Activated B cell treated with CpG ODN at 0.5 μM for 24 hours (primary cell): ENCODE data around the gene RB1. TPM values are rescaled to one million over a fixed set of nuclear protein-coding genes. Genes with fewer than 3 reads are reported as not detected.

Source experiments
- ATAC-seq: fragments of 200-7000 bp; cut with Tn5 transposase; one replicate; pipeline ENCODE4 v1.10.0; 2021; ENCODE audit warnings: low read depth, mild to moderate bottlenecking, moderate library complexity
- CTCF ChIA-PET: fragments of 350-600 bp; sonication (Branson Sonifier 250); formaldehyde crosslinking; loops from one replicate; lab custom pipeline; 2021; ENCODE audit warnings: antibody characterized with exemption; lab: Charles Lee
- POLR2A ChIA-PET: fragments of 350-600 bp; sonication (Branson Sonifier 250); formaldehyde crosslinking; loops from one replicate; lab custom pipeline; 2021; ENCODE audit warnings: antibody characterized with exemption; lab: Charles Lee
- DNase-seq: peaks from one replicate; pipeline ENCODE4 v3.0.0; 2022
- H3K27ac Mint-ChIP-seq: one replicate; pipeline ENCODE4 v1.8.0; 2020; ENCODE audit warnings: mixed read lengths
- H3K27me3 Mint-ChIP-seq: one replicate; pipeline ENCODE4 v1.8.0; 2021; ENCODE audit warnings: mixed read lengths
- H3K36me3 Mint-ChIP-seq: one replicate; pipeline ENCODE4 v1.8.0; 2021; ENCODE audit warnings: low read depth, mixed read lengths
- H3K4me1 Mint-ChIP-seq: one replicate; pipeline ENCODE4 v1.8.0; 2021; ENCODE audit warnings: mixed read lengths
- H3K4me3 Mint-ChIP-seq: one replicate; pipeline ENCODE4 v1.8.0; 2020; ENCODE audit warnings: mild to moderate bottlenecking, mixed read lengths
- H3K9me3 Mint-ChIP-seq: one replicate; pipeline ENCODE4 v1.8.0; 2020; ENCODE audit warnings: mixed read lengths
- CTCF ChIP-seq: fragments of 200-600 bp; IDR thresholded peaks from one replicate; pipeline ENCODE4 v1.8.0; 2022; ENCODE audit warnings: antibody characterized with exemption, mild to moderate bottlenecking
- intact Hi-C: fragments of 100-400 bp; cut with micrococcal nuclease; formaldehyde crosslinking; loops from one replicate; pipeline ENCODE4 v1.15.1; 2024
- total RNA-seq: library from RNA; stranded (reverse); gene quantifications from 2 replicates; pipeline ENCODE4 v1.2.3, GENCODE V29; 2022

The RB1 gene
- total RNA-seq, 1 donor from 2014 or later = 70.5 TPM

GRCh38 chr13:48278806-48279205 lies 24.7 kb upstream of the RB1 start:
- CTCF ChIA-PET = interaction anchor here (1.4 kb wide), 1 partner anchor 201 kb away, joined by 3 read pairs; no protein-coding TSS in a partner anchor
- Mint-ChIP-seq H3K4me1 (peaks cover 9% of the 10 kb centered on the region), H3K4me3 (no peak overlapping the region), H3K27ac (no peak overlapping the region), H3K36me3 (no peaks in the 10 kb centered on the region), H3K27me3 (no peaks in the 10 kb centered on the region), H3K9me3 (no peaks in the 10 kb centered on the region)
- DNase-seq = no peak
- TF ChIP-seq CTCF = no peak
- ATAC-seq = no peak
- POLR2A ChIA-PET = interaction anchor here (1.0 kb wide), 1 partner anchor 26 kb away, joined by 4 read pairs; no protein-coding TSS in a partner anchor
- intact Hi-C loops = no loop called here

DNA sequence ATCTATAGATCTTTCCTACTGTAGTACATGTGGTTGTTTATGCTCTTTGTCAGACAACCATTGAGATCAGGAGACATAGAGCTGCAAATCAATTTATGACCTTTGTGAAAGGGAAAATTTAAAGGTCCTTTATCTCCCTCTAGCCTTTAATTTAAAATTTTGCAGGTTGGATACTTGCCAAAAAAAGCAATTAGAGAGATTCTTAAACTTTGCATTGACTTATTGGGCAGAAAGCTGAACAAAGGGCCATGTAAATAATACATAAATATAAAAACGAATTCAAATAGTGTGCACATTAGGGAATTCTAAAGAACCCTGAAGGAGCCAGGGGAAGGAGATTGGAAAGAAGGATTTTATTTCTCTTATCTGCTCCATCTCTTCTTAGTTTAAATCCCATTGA lies 22.0 kb upstream of the RB1 start:
- DNase-seq (no peak), ATAC-seq (no peak)
- TF ChIP-seq CTCF = no peak
- Mint-ChIP-seq H3K27ac (no peak overlapping the region), H3K4me3 (no peak overlapping the region), H3K27me3 (no peaks in the 10 kb centered on the region), H3K9me3 (no peaks in the 10 kb centered on the region), H3K4me1 (peaks cover 21% of the 10 kb centered on the region), H3K36me3 (no peaks in the 10 kb centered on the region)
- ChIA-PET POLR2A (no interaction called here), CTCF (no interaction called here)
- intact Hi-C loops = no loop called here

GRCh38 chr13:48291730-48292129 lies 11.8 kb upstream of the RB1 start:
- no peak overlapping the region for H3K27ac Mint-ChIP-seq
- H3K27me3 Mint-ChIP-seq = no peaks in the 10 kb centered on the region
- H3K9me3 Mint-ChIP-seq = no peaks in the 10 kb centered on the region
- DNase-seq = no peak
- POLR2A ChIA-PET = interaction anchor here (3.2 kb wide), 1 partner anchor 12 kb away, joined by 17 read pairs; the partner anchor contains the start of gene RB1
- no peak for ATAC-seq
- H3K36me3 Mint-ChIP-seq = no peaks in the 10 kb centered on the region
- no peak overlapping the region for H3K4me3 Mint-ChIP-seq
- intact Hi-C loops = no loop called here
- H3K4me1 Mint-ChIP-seq = peaks cover 17% of the 10 kb centered on the region
- CTCF ChIA-PET = interaction anchor here (1.2 kb wide), 1 partner anchor 289 kb away, joined by 3 read pairs; no protein-coding TSS in a partner anchor
- TF ChIP-seq CTCF = no peak

GRCh38 chr13:48292650-48293049 lies 10.9 kb upstream of the RB1 start:
- intact Hi-C loops = no loop called here
- Mint-ChIP-seq H3K4me3 (no peak overlapping the region), H3K9me3 (no peaks in the 10 kb centered on the region), H3K27ac (no peak overlapping the region), H3K4me1 (peaks cover 9% of the 10 kb centered on the region), H3K36me3 (no peaks in the 10 kb centered on the region), H3K27me3 (no peaks in the 10 kb centered on the region)
- ATAC-seq (no peak), DNase-seq (no peak)
- POLR2A ChIA-PET = interaction anchor here (3.2 kb wide), 1 partner anchor 11 kb away, joined by 17 read pairs; the partner anchor contains the start of gene RB1
- CTCF ChIA-PET = no interaction called here
- TF ChIP-seq CTCF = no peak

DNA sequence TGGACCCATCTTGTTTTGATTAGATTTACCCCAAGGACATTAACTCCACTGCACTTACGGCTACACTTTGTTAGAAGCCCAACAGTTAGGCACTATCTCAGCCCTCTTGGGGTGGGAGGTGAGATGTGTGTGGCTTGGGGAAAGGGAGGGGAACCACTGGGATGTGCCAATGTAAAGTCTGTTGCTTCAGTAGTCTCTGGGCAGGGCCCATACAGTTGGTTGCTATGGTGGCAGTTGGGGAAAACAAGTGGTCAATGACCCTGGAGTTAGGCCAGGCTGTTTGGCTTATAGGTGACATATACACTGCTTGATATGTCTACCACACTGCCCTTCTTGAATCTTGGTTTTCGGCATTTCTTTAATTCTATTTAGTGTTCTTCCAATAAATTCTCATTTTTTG lies 8.9 kb upstream of the RB1 start:
- no peak for DNase-seq
- POLR2A ChIA-PET = no interaction called here
- Mint-ChIP-seq H3K4me1 (peaks cover 8% of the 10 kb centered on the region), H3K9me3 (no peaks in the 10 kb centered on the region), H3K27me3 (no peaks in the 10 kb centered on the region), H3K27ac (no peak overlapping the region), H3K36me3 (no peaks in the 10 kb centered on the region), H3K4me3 (no peak overlapping the region)
- TF ChIP-seq CTCF = no peak
- CTCF ChIA-PET = no interaction called here
- intact Hi-C loops = no loop called here
- ATAC-seq = no peak
